T-helper 2 cell (primary cell): ENCODE results near the gene BAG5.

ENCODE experiments used
- DNase-seq, 5 experiments: peaks; one replicate each; pipeline versions ENCODE4 v3.0.0 to v3.0.0-alpha.2; 2012 to 2022

BAG5 gene

GRCh38 chr14:103545915-103546651, 16.4 kb downstream of the BAG5 start:
- peak in 1 of 5 experiments; percentile 5 for DNase-seq

GRCh38 chr14:103545219-103545914, 17.1 kb downstream of the BAG5 start:
- no peak for DNase-seq

GRCh38 chr14:103544388-103545218, 17.9 kb downstream of the BAG5 start:
- no peak for DNase-seq

- DNase-seq = no peak
These were observed 18.6 kb downstream of the BAG5 start for GRCh38 chr14:103543721-103544387.

GRCh38 chr14:103543140-103543539, 19.3 kb downstream of the BAG5 start:
- no peak for DNase-seq

GRCh38 chr14:103542605-103543088, 19.8 kb downstream of the BAG5 start:
- no peak for DNase-seq

GRCh38 chr14:103541709-103542604, 20.5 kb downstream of the BAG5 start:
- DNase-seq = no peak

- no peak for DNase-seq
These were observed 21.4 kb downstream of the BAG5 start for GRCh38 chr14:103540821-103541708.

- no peak for DNase-seq
These were observed 23.2 kb downstream of the BAG5 start for GRCh38 chr14:103539056-103539825.

GRCh38 chr14:103538291-103539055, 24.0 kb downstream of the BAG5 start:
- no peak for DNase-seq

- no peak for DNase-seq
These were observed 25.1 kb downstream of the BAG5 start for GRCh38 chr14:103537175-103537990.

- no peak for DNase-seq
These were observed 25.8 kb downstream of the BAG5 start for GRCh38 chr14:103536693-103537092.

- no peak for DNase-seq
These were observed 26.4 kb downstream of the BAG5 start for GRCh38 chr14:103535891-103536565.

GRCh38 chr14:103535081-103535890, 27.2 kb downstream of the BAG5 start:
- no peak for DNase-seq

- DNase-seq = no peak
These were observed 27.8 kb downstream of the BAG5 start for GRCh38 chr14:103534576-103535061.

GRCh38 chr14:103533999-103534575, 28.4 kb downstream of the BAG5 start:
- no peak for DNase-seq
